HEK293T (cell line): ENCODE data around the gene CHAF1B.
A peak's percentile ranks its signal among the peaks of the same experiment; 100 is the strongest.

Experiments
- CTCF ChIA-PET: fragments of 350-600 bp; formaldehyde crosslinking; extraction: SDS; loops from one replicate; lab custom pipeline; 2021; ENCODE audit warnings: antibody characterized with exemption, inconsistent platforms; lab: Yijun Ruan, JAX
- POLR2A ChIA-PET: fragments of 350-600 bp; formaldehyde crosslinking; extraction: SDS; loops from one replicate; lab custom pipeline; 2020; ENCODE audit warnings: antibody characterized with exemption, inconsistent platforms; lab: Yijun Ruan, JAX
- DNase-seq: peaks from one replicate; pipeline ENCODE4 v3.0.0; 2012; ENCODE audit warnings: mixed read lengths; ENCODE audit errors: extremely low spot score
- ARNT ChIP-seq: fragments of 450-650 bp; IDR thresholded peaks from 2 replicates; pipeline ENCODE4 v1.6.1; 2017; ENCODE audit warnings: mild to moderate bottlenecking
- BHLHE40 ChIP-seq: fragments of 450-650 bp; IDR thresholded peaks from 2 replicates; pipeline ENCODE4 v1.6.1; 2016; ENCODE audit warnings: mild to moderate bottlenecking, moderate library complexity, borderline replicate concordance
- CTBP1 ChIP-seq: fragments of 450-650 bp; IDR thresholded peaks from 2 replicates; pipeline ENCODE4 v1.6.1; 2016; ENCODE audit warnings: borderline replicate concordance
- ELF4 ChIP-seq: fragments of 450-650 bp; IDR thresholded peaks from 2 replicates; pipeline ENCODE4 v1.6.1; 2017; ENCODE audit warnings: antibody characterized with exemption
- FOXA1 ChIP-seq: fragments of 450-650 bp; IDR thresholded peaks from 2 replicates; pipeline ENCODE4 v1.6.1; 2016; ENCODE audit warnings: mild to moderate bottlenecking
- FOXK2 ChIP-seq: fragments of 450-650 bp; IDR thresholded peaks from 2 replicates; pipeline ENCODE4 v1.6.1; 2016; ENCODE audit warnings: mild to moderate bottlenecking
- FOXM1 ChIP-seq: fragments of 450-650 bp; IDR thresholded peaks from 2 replicates; pipeline ENCODE4 v1.6.1; 2017; ENCODE audit warnings: mild to moderate bottlenecking, borderline replicate concordance
- HDGF ChIP-seq: fragments of 450-650 bp; IDR thresholded peaks from 2 replicates; pipeline ENCODE4 v1.6.1; 2017; ENCODE audit warnings: antibody characterized with exemption, borderline replicate concordance
- L3MBTL2 ChIP-seq: fragments of 450-650 bp; conservative IDR thresholded peaks from 2 replicates; pipeline ENCODE4 v1.6.1; 2016; ENCODE audit warnings: mild to moderate bottlenecking
- LEF1 ChIP-seq: fragments of 450-650 bp; IDR thresholded peaks from 2 replicates; pipeline ENCODE4 v1.6.1; 2017; ENCODE audit warnings: mild to moderate bottlenecking, borderline replicate concordance
- NFRKB ChIP-seq: fragments of 450-650 bp; IDR thresholded peaks from 2 replicates; pipeline ENCODE4 v1.6.1; 2016; ENCODE audit warnings: mild to moderate bottlenecking, moderate library complexity
- PKNOX1 ChIP-seq: fragments of 450-650 bp; IDR thresholded peaks from 2 replicates; pipeline ENCODE4 v1.6.1; 2016
- SP1 ChIP-seq: fragments of 450-650 bp; IDR thresholded peaks from 2 replicates; pipeline ENCODE4 v1.6.1; 2017
- SUZ12 ChIP-seq: fragments of 450-650 bp; IDR thresholded peaks from 2 replicates; pipeline ENCODE4 v1.6.1; 2016; ENCODE audit warnings: mild to moderate bottlenecking
- TARDBP ChIP-seq: fragments of 450-650 bp; IDR thresholded peaks from 2 replicates; pipeline ENCODE4 v1.6.1; 2016
- ZNF384 ChIP-seq: fragments of 450-650 bp; IDR thresholded peaks from 2 replicates; pipeline ENCODE4 v1.6.1; 2016

The CHAF1B gene

GRCh38 chr21:36420571-36421339, 35.6 kb downstream of the CHAF1B start:
- no peak for DNase-seq
- ChIA-PET POLR2A (no interaction called here), CTCF (no interaction called here)
- TF ChIP-seq NFRKB (no peak), SUZ12 (no peak), SP1 (no peak), FOXK2 (no peak), ELF4 (no peak), TARDBP (no peak), BHLHE40 (no peak), FOXM1 (no peak), FOXA1 (no peak), HDGF (no peak), ARNT (no peak), PKNOX1 (no peak), L3MBTL2 (no peak), ZNF384 (no peak), LEF1 (no peak), CTBP1 (no peak)

- 0 out of 2 replicates have a peak, but pooled peaks have one; percentile 8 for TF ChIP-seq ARNT
- TF ChIP-seq FOXK2 = no peak
- DNase-seq = peak; percentile 85
- POLR2A ChIA-PET = no interaction called here
- CTCF ChIA-PET = interaction anchor here (0.6 to 1.4 kb wide), 4 partner anchors 8 to 184 kb away, joined by 3 to 5 read pairs (median 4); no protein-coding TSS in a partner anchor
These were observed 37.3 kb downstream of the CHAF1B start for GRCh38 chr21:36422279-36423098.

- ChIA-PET POLR2A (no interaction called here), CTCF (no interaction called here)
- TF ChIP-seq PKNOX1 = no peak
- no peak for TF ChIP-seq FOXA1
- no peak for TF ChIP-seq L3MBTL2
- TF ChIP-seq BHLHE40 = no peak
- no peak for TF ChIP-seq ZNF384
- no peak for TF ChIP-seq ARNT
- no peak for TF ChIP-seq ELF4
- TF ChIP-seq FOXK2 = no peak
- no peak for TF ChIP-seq SUZ12
- no peak for TF ChIP-seq HDGF
- TF ChIP-seq LEF1 = no peak
- no peak for TF ChIP-seq SP1
- no peak for TF ChIP-seq CTBP1
- TF ChIP-seq NFRKB = no peak
- no peak for TF ChIP-seq TARDBP
- no peak for TF ChIP-seq FOXM1
- no peak for DNase-seq
These were observed 38.7 kb downstream of the CHAF1B start for GRCh38 chr21:36423771-36424433.

GRCh38 chr21:36424592-36424991, 39.4 kb downstream of the CHAF1B start:
- POLR2A ChIA-PET = no interaction called here

More at GRCh38 chr21:36424592-36424991, 39.4 kb downstream of the CHAF1B start:
- no peak for DNase-seq
- CTCF ChIA-PET = interaction anchor here (0.7 kb wide), 1 partner anchor 237 kb away, joined by 4 read pairs; no protein-coding TSS in a partner anchor
- TF ChIP-seq SUZ12 (no peak), PKNOX1 (no peak), ARNT (no peak), BHLHE40 (no peak), FOXK2 (no peak), TARDBP (no peak), L3MBTL2 (no peak), FOXM1 (no peak), CTBP1 (no peak), LEF1 (no peak), ZNF384 (no peak)
